HepG2 (cell line): ENCODE results near the gene HARS2. TPM values are rescaled to one million over a fixed set of nuclear protein-coding genes. Genes with fewer than 3 reads are reported as not detected.

Source experiments
- CBFB ChIP-seq: sonication (generic); formaldehyde crosslinking; IDR thresholded peaks from 2 replicates; pipeline ENCODE4 v1.4.0; 2020; ENCODE audit warnings: missing genetic modification reagents
- KDM6A ChIP-seq: IDR thresholded peaks from 2 replicates; pipeline ENCODE4 v1.6.1; 2016; ENCODE audit warnings: low read depth
- PCBP1 ChIP-seq: fragments of 200-400 bp; formaldehyde crosslinking; IDR thresholded peaks from 2 replicates; pipeline ENCODE4 v1.6.1; 2017; ENCODE audit warnings: mild to moderate bottlenecking, low read depth, low read length, borderline replicate concordance
- REL ChIP-seq: sonication (generic); formaldehyde crosslinking; conservative IDR thresholded peaks from 2 replicates; pipeline ENCODE4 v1.8.0; 2022; ENCODE audit warnings: mild to moderate bottlenecking, missing genetic modification reagents, moderate library complexity
- SNAI1 ChIP-seq: sonication (generic); formaldehyde crosslinking; IDR thresholded peaks from 2 replicates; pipeline ENCODE4 v1.5.0; 2020; ENCODE audit warnings: mild to moderate bottlenecking, missing genetic modification reagents, borderline replicate concordance
- TAF15 ChIP-seq: fragments of 200-400 bp; formaldehyde crosslinking; IDR thresholded peaks from one replicate; pipeline ENCODE4 v1.6.1; 2018; ENCODE audit warnings: mild to moderate bottlenecking, low read depth, low read length; ENCODE audit not compliant: poor library complexity, severe bottlenecking
- THYN1 ChIP-seq: sonication (generic); formaldehyde crosslinking; IDR thresholded peaks from 2 replicates; pipeline ENCODE4 v1.8.1; 2023; ENCODE audit warnings: low read depth, mild to moderate bottlenecking, moderate library complexity, missing genetic modification reagents, borderline replicate concordance
- TIGD3 ChIP-seq: sonication (generic); formaldehyde crosslinking; IDR thresholded peaks from 2 replicates; pipeline ENCODE4 v1.5.1; 2020; ENCODE audit warnings: mild to moderate bottlenecking, missing genetic modification reagents, borderline replicate concordance
- ZBTB38 ChIP-seq: sonication (generic); formaldehyde crosslinking; IDR thresholded peaks from 2 replicates; pipeline ENCODE4 v1.5.1; 2020; ENCODE audit warnings: mild to moderate bottlenecking, missing genetic modification reagents
- ZFP82 ChIP-seq: sonication (generic); formaldehyde crosslinking; IDR thresholded peaks from 2 replicates; pipeline ENCODE4 v1.5.1; 2020; ENCODE audit warnings: mild to moderate bottlenecking, missing genetic modification reagents, borderline replicate concordance
- ZNF12 ChIP-seq: sonication (generic); formaldehyde crosslinking; IDR thresholded peaks from 2 replicates; pipeline ENCODE4 v1.5.0; 2020; ENCODE audit warnings: missing genetic modification reagents
- ZNF225 ChIP-seq: sonication (generic); formaldehyde crosslinking; IDR thresholded peaks from 2 replicates; pipeline ENCODE4 v1.4.0; 2020; ENCODE audit warnings: mild to moderate bottlenecking, missing genetic modification reagents
- ZNF260 ChIP-seq: sonication (generic); formaldehyde crosslinking; IDR thresholded peaks from 2 replicates; pipeline ENCODE4 v1.4.0; 2020; ENCODE audit warnings: missing genetic modification reagents, low read depth, mild to moderate bottlenecking, borderline replicate concordance
- ZNF713 ChIP-seq: sonication (generic); formaldehyde crosslinking; IDR thresholded peaks from 2 replicates; pipeline ENCODE4 v1.4.0; 2020; ENCODE audit warnings: mild to moderate bottlenecking, missing genetic modification reagents
- polyA plus RNA-seq, 8 experiments: library from polyadenylated mRNA; depleted of rRNA in 3 of 8; stranded (reverse) in 7 of 8; unstranded in 1 of 8; fragments of >200 nt; fragmentation: Illumina TruSeq in 4 of 8; extraction: Trizol in 4 of 8; gene quantifications; 2 replicates each; pipeline versions ENCODE4 v1.2.1 to v1.2.3, GENCODE V29; 2011 to 2016; ENCODE audit warnings: low read depth in 4 of 8, missing spikeins in 1 of 8, mixed read lengths in 1 of 8; ENCODE audit not compliant: insufficient read depth in 1 of 8
- total RNA-seq, 5 experiments: library from RNA; depleted of rRNA; stranded (reverse); fragments of >200 nt; fragmentation: Illumina TruSeq; extraction: Trizol; gene quantifications; 2 replicates each; pipeline ENCODE4 v1.2.3, GENCODE V29; 2016; ENCODE audit warnings: low read depth in 1 of 5
- TF ChIP-seq, protein P1 (sequence below): sonication (generic); formaldehyde crosslinking; IDR thresholded peaks from 2 replicates; pipeline ENCODE4 v1.9.0; 2022; ENCODE audit warnings: missing genetic modification reagents, mild to moderate bottlenecking, borderline replicate concordance
- TF ChIP-seq, protein P2 (sequence below): sonication (generic); formaldehyde crosslinking; IDR thresholded peaks from 2 replicates; pipeline ENCODE4 v1.4.0; 2020; ENCODE audit warnings: missing genetic modification reagents, borderline replicate concordance
- TF ChIP-seq, protein P3 (sequence below), 2 experiments: sonication (generic) in 1 of 2; formaldehyde crosslinking in 1 of 2; IDR thresholded peaks; 2 replicates each; pipeline versions ENCODE4 v1.5.1 to v1.6.1; 2011 to 2020; ENCODE audit warnings: borderline replicate concordance in 1 of 2, low read depth in 1 of 2, low read length in 1 of 2, mild to moderate bottlenecking in 1 of 2, missing genetic modification reagents in 1 of 2, moderate library complexity in 1 of 2

HARS2 gene
- total and polyA plus RNA-seq, 2 of the 13 experiments (the other 11 are each of a cell fraction or from before 2014, with no cell fraction given): 17.9 to 25.8 TPM

DNA sequence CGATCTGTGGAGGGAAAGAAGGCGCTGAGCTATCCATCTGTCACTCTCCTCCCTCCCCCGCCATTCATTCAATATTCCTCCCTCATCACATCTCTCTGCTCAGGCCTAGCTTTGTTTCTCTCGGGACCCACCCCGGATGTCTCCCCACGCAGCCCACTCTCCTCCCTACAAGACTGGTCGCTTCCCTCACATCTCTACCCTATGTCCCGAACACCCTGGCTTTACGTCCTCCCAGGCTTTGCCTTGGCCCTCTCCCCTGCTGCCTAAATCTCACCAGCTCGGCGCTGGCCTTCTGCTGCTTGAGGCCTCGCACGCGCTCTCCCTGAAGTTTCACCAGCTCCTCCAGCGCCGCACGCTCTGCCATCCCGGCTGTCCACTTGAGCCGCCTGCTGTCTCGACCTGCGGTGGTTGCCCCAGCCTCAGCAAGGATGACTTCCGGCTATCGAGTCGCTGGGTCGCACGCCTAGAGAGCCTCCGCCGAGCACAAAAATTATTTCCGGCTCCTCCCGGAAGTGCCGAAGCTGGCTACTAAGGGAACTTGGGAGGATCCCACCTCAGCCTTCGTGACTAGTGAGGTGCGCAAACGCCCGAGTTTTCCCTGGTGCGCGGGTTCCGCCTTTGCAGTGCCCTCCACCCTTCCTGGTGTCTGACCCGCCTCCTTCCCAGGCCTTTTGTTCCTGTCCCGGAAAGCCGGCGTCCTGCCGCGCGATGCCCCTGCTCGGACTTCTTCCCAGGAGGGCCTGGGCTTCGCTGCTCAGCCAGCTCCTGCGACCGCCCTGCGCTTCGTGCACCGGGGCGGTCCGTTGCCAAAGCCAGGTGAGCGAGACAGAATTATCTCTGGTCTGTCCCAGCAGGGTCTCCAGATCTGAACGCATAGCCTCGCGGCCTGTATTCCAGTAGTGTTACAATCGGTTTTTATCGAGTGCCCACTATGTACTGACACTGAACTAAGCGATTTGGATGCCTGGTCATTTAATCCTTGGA is at the start of gene HARS2, which contains the start of gene HARS1 (continued):
- TF ChIP-seq, protein P1, sequence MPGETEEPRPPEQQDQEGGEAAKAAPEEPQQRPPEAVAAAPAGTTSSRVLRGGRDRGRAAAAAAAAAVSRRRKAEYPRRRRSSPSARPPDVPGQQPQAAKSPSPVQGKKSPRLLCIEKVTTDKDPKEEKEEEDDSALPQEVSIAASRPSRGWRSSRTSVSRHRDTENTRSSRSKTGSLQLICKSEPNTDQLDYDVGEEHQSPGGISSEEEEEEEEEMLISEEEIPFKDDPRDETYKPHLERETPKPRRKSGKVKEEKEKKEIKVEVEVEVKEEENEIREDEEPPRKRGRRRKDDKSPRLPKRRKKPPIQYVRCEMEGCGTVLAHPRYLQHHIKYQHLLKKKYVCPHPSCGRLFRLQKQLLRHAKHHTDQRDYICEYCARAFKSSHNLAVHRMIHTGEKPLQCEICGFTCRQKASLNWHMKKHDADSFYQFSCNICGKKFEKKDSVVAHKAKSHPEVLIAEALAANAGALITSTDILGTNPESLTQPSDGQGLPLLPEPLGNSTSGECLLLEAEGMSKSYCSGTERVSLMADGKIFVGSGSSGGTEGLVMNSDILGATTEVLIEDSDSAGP (CRISPR knock-in tag): peak; percentile 90
- TF ChIP-seq, protein P2, sequence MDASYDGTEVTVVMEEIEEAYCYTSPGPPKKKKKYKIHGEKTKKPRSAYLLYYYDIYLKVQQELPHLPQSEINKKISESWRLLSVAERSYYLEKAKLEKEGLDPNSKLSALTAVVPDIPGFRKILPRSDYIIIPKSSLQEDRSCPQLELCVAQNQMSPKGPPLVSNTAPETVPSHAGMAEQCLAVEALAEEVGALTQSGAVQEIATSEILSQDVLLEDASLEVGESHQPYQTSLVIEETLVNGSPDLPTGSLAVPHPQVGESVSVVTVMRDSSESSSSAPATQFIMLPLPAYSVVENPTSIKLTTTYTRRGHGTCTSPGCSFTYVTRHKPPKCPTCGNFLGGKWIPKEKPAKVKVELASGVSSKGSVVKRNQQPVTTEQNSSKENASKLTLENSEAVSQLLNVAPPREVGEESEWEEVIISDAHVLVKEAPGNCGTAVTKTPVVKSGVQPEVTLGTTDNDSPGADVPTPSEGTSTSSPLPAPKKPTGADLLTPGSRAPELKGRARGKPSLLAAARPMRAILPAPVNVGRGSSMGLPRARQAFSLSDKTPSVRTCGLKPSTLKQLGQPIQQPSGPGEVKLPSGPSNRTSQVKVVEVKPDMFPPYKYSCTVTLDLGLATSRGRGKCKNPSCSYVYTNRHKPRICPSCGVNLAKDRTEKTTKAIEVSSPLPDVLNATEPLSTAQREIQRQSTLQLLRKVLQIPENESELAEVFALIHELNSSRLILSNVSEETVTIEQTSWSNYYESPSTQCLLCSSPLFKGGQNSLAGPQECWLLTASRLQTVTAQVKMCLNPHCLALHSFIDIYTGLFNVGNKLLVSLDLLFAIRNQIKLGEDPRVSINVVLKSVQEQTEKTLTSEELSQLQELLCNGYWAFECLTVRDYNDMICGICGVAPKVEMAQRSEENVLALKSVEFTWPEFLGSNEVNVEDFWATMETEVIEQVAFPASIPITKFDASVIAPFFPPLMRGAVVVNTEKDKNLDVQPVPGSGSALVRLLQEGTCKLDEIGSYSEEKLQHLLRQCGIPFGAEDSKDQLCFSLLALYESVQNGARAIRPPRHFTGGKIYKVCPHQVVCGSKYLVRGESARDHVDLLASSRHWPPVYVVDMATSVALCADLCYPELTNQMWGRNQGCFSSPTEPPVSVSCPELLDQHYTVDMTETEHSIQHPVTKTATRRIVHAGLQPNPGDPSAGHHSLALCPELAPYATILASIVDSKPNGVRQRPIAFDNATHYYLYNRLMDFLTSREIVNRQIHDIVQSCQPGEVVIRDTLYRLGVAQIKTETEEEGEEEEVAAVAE: peak; percentile 86; the same call in 1 of the 2 replicates
- TF ChIP-seq ZNF713 (CRISPR knock-in tag) (no peak), ZBTB38 (CRISPR knock-in tag) (peak; percentile 70; the same call in 1 of the 2 replicates), TIGD3 (CRISPR knock-in tag) (peak; percentile 58; the same call in 1 of the 2 replicates), THYN1 (CRISPR knock-in tag) (no peak), REL (no peak), PCBP1 (0 out of 2 replicates have a peak, but pooled peaks have one; percentile 83), ZNF225 (CRISPR knock-in tag) (peak; percentile 12; the same call in 1 of the 2 replicates), KDM6A (no peak), SNAI1 (CRISPR knock-in tag) (peak; percentile 79; the same call in 1 of the 2 replicates), ZNF12 (CRISPR knock-in tag) (no peak), CBFB (CRISPR knock-in tag) (peak; percentile 45; the same call in 1 of the 2 replicates), TAF15 (no peak), ZFP82 (peak; percentile 92; the same call in 1 of the 2 replicates), ZNF260 (no peak)
- TF ChIP-seq, protein P3, sequence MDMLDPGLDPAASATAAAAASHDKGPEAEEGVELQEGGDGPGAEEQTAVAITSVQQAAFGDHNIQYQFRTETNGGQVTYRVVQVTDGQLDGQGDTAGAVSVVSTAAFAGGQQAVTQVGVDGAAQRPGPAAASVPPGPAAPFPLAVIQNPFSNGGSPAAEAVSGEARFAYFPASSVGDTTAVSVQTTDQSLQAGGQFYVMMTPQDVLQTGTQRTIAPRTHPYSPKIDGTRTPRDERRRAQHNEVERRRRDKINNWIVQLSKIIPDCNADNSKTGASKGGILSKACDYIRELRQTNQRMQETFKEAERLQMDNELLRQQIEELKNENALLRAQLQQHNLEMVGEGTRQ (IDR thresholded peaks at IDR 0.05; ENCODE audit: low read depth, low read length): no peak
- TF ChIP-seq, protein P3 (CRISPR knock-in tag; IDR thresholded peaks at IDR 0.05; ENCODE audit: borderline replicate concordance): no peak
